HG02840 (cell line): ENCODE data around the gene SCMH1.

ENCODE experiments used
- ATAC-seq: cut with Tn5 transposase; IDR thresholded peaks from one replicate; pipeline ENCODE4 v1.9.1; 2021; ENCODE audit warnings: mild to moderate bottlenecking, moderate library complexity, moderate number of reproducible peaks; ENCODE audit not compliant: unreplicated experiment, low FRiP score

The SCMH1 gene

GRCh38 chr1:41041614-41042270 is 200.4 kb downstream of the SCMH1 start:
- no peak for ATAC-seq

GRCh38 chr1:41038110-41038509 is 204.0 kb downstream of the SCMH1 start:
- no peak for ATAC-seq

GRCh38 chr1:41037116-41037903 is 204.8 kb downstream of the SCMH1 start:
- no peak for ATAC-seq

- no peak for ATAC-seq
Observed at GRCh38 chr1:41033272-41033671, 208.8 kb downstream of the SCMH1 start.

- no peak for ATAC-seq
Observed at GRCh38 chr1:41032147-41032546, 210.0 kb downstream of the SCMH1 start.

GRCh38 chr1:41030872-41031616 is 211.1 kb downstream of the SCMH1 start:
- ATAC-seq: no peak

- no peak for ATAC-seq
Observed at GRCh38 chr1:41028034-41028642, 214.0 kb downstream of the SCMH1 start.

- ATAC-seq: no peak
Observed at GRCh38 chr1:41025979-41026819, 215.9 kb downstream of the SCMH1 start.

GRCh38 chr1:41024953-41025352 is 217.2 kb downstream of the SCMH1 start:
- ATAC-seq: no peak

- ATAC-seq: no peak
Observed at GRCh38 chr1:41023279-41023990, 218.7 kb downstream of the SCMH1 start.

GRCh38 chr1:41022424-41022823 is 219.7 kb downstream of the SCMH1 start:
- ATAC-seq: no peak

- ATAC-seq: no peak
Observed at GRCh38 chr1:41021526-41022308, 220.4 kb downstream of the SCMH1 start, which contains the start of gene SLFNL1. Gene SLFNL1 (minus strand): TSS chr1:41021725. CDS start chr1:41020660, 1,065 bp downstream.

GRCh38 chr1:41020654-41021053 is 221.5 kb downstream of the SCMH1 start:
- no peak for ATAC-seq

- no peak for ATAC-seq
Observed at GRCh38 chr1:41020109-41020576, 222.0 kb downstream of the SCMH1 start.

GRCh38 chr1:41019353-41019745 is 222.8 kb downstream of the SCMH1 start:
- ATAC-seq: no peak

- no peak for ATAC-seq
Observed at GRCh38 chr1:41018018-41018410, 224.1 kb downstream of the SCMH1 start.

- ATAC-seq: no peak
Observed at GRCh38 chr1:41017141-41018017, 224.7 kb downstream of the SCMH1 start.
